ENCODE results near the gene TANC1.

The TANC1 gene

DNA sequence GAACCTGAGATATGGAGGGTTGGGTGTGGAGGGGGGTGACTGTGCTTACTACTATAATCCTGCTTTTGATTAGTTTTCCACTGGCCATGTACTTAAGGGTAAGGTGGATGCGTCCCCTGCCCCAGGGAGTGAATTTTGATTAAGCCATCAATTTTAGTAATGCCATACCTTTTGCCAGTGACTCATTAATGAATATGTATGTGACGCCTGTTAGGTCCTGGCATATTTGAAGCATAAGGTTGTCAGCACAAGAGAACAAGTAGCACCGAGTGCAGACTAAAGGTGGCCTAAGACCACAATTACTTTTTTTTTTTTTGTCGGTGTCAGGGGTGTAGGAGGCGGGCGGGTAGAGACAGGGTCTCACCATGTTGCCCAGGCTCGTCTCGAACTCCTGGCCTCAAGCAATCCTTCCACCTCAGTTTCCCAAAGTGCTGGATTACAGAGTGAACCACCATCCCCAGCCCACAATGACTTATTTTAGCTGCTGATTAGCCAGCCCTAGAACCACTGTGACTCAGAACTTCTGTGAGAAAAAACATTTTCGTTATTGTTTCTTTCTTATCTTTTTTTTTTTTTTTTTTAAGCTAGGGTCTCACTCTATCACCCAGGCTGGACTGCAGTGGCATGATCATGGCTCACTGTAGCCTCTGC lies 7.0 kb downstream of the TANC1 start:
- H3K4me3 ChIP-seq (ENCODE audit: low read depth, low read length), result no peak overlapping the region
- TF ChIP-seq, protein P1, sequence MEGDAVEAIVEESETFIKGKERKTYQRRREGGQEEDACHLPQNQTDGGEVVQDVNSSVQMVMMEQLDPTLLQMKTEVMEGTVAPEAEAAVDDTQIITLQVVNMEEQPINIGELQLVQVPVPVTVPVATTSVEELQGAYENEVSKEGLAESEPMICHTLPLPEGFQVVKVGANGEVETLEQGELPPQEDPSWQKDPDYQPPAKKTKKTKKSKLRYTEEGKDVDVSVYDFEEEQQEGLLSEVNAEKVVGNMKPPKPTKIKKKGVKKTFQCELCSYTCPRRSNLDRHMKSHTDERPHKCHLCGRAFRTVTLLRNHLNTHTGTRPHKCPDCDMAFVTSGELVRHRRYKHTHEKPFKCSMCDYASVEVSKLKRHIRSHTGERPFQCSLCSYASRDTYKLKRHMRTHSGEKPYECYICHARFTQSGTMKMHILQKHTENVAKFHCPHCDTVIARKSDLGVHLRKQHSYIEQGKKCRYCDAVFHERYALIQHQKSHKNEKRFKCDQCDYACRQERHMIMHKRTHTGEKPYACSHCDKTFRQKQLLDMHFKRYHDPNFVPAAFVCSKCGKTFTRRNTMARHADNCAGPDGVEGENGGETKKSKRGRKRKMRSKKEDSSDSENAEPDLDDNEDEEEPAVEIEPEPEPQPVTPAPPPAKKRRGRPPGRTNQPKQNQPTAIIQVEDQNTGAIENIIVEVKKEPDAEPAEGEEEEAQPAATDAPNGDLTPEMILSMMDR (IDR thresholded peaks at IDR 0.05; ENCODE audit: borderline replicate concordance, insufficient read depth, low read depth, low read length), result no peak

DNA sequence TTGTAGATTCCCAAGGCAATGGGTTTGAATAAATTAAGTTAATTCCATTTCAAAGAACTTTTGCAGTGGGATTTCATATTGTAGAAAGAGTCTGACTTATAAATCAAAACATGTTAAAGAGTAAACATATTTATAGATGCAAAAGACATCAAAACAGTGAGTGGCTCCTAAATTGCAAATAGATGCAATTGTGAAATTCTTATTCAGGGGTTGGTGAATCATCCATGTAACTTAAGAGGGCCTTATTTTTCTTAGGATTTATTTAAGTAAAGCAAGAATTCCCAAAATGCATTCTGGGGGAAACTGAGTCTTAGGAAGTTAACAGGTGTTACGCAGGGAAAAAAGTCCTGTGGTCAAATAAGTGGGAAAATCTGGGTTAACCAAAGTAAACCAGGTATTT lies 11.3 kb downstream of the TANC1 start:
- H3K4me3 ChIP-seq (ENCODE audit: low read depth, low read length), result no peak overlapping the region
- TF ChIP-seq, protein P1 (IDR thresholded peaks at IDR 0.05; ENCODE audit: borderline replicate concordance, insufficient read depth, low read depth, low read length), result no peak

- TF ChIP-seq, protein P1 (IDR thresholded peaks at IDR 0.05; ENCODE audit: borderline replicate concordance, insufficient read depth, low read depth, low read length), result no peak
- H3K4me3 ChIP-seq (ENCODE audit: low read depth, low read length), result no peak overlapping the region
Observed at GRCh38 chr2:158984604-158985135, 16.2 kb downstream of the TANC1 start.

- TF ChIP-seq, protein P1 (IDR thresholded peaks at IDR 0.05; ENCODE audit: borderline replicate concordance, insufficient read depth, low read depth, low read length), result no peak
- H3K4me3 ChIP-seq (ENCODE audit: low read depth, low read length), result no peak overlapping the region
Observed at GRCh38 chr2:158988501-158988900, 20.1 kb downstream of the TANC1 start.

DNA sequence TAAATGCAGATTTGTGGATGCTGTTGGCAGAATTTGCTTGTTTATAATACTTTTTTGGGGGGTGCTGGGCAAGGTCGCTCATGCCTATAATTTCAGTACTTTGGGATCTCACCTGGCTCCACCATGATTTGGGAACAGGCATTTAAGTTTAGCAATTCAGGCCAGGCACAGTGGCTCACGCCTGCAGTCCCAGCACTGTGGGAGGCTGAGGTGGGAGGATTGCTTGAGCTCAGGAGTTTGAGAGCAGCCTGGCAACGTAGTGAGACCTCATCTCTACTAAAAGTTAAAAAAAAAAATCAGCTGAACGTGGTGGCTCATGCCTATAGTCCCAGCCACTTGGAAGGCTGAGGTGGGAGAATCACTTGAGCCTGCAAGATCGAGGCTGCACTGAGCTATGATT lies 20.7 kb downstream of the TANC1 start:
- TF ChIP-seq, protein P1 (IDR thresholded peaks at IDR 0.05; ENCODE audit: borderline replicate concordance, insufficient read depth, low read depth, low read length), result no peak
- H3K4me3 ChIP-seq (ENCODE audit: low read depth, low read length), result no peak overlapping the region

- TF ChIP-seq, protein P1 (IDR thresholded peaks at IDR 0.05; ENCODE audit: borderline replicate concordance, insufficient read depth, low read depth, low read length), result no peak
- H3K4me3 ChIP-seq (ENCODE audit: low read depth, low read length), result no peak overlapping the region
Observed at GRCh38 chr2:158990397-158991214, 22.2 kb downstream of the TANC1 start.

Measured in GM12875 (cell line).